Right lobe of liver (tissue), 6 donors: ENCODE measurements around the gene SPOCK1. TPM values are rescaled to one million over a fixed set of nuclear protein-coding genes. Genes with fewer than 3 reads are reported as not detected.

Experiments used
- ATAC-seq, 4 donors: fragments of 200-7000 bp; cut with Tn5 transposase; one replicate each; pipeline ENCODE4 v1.9.1; 2020; ENCODE audit warnings: mild to moderate bottlenecking in 4 of 4, moderate library complexity in 4 of 4
- DNase-seq, 3 donors: peaks; one replicate each; pipeline ENCODE4 v3.0.0-alpha.2; 2020
- H3K27ac ChIP-seq, 3 donors: fragments of 200-600 bp; one replicate each; pipeline ENCODE4 v1.8.0; 2022
- H3K27me3 ChIP-seq, 2 donors: fragments of 200-600 bp; one replicate each; pipeline ENCODE4 v1.8.0; 2022
- H3K36me3 ChIP-seq, 4 donors: fragments of 200-600 bp; sonication (generic) in 1 of 4; one replicate each; pipeline versions ENCODE4 v1.5.1 to v1.8.0; 2017 to 2022; ENCODE audit warnings: control low read depth in 1 of 4
- H3K4me1 ChIP-seq, 4 donors: fragments of 200-600 bp; sonication (generic) in 1 of 4; one replicate each; pipeline versions ENCODE4 v1.5.1 to v1.8.0; 2017 to 2022; ENCODE audit warnings: control low read depth in 1 of 4
- H3K4me3 ChIP-seq, 3 donors: fragments of 200-600 bp; one replicate each; pipeline ENCODE4 v1.8.0; 2022
- H3K9me3 ChIP-seq, 4 donors: fragments of 200-600 bp; sonication (generic) in 1 of 4; one replicate each; pipeline versions ENCODE4 v1.5.1 to v1.8.0; 2017 to 2022; ENCODE audit warnings: control low read depth in 1 of 4
- CTCF ChIP-seq, 4 donors: fragments of 200-600 bp in 3 of 4; fragments of 450-650 bp in 1 of 4; IDR thresholded peaks; one replicate each; pipeline versions ENCODE4 v1.5.1 to v1.8.0; 2016 to 2022; ENCODE audit warnings: antibody characterized with exemption in 4 of 4, mild to moderate bottlenecking in 2 of 4
- POLR2A ChIP-seq: fragments of 450-650 bp; IDR thresholded peaks from one replicate; pipeline ENCODE4 v1.6.1; 2017; ENCODE audit warnings: antibody characterized with exemption, mild to moderate bottlenecking
- WGBS: methylation state at CpG from one replicate; pipeline ENCODE4 v1.1.6; 2018; ENCODE audit warnings: low coverage, low lambda C conversion rate; ENCODE audit not compliant: insufficient coverage; ENCODE audit errors: missing lambda C conversion rate; 5-methylcytosine and 5-hydroxymethylcytosine counted together
- intact Hi-C, 2 donors: fragments of 100-400 bp; cut with DNase I; formaldehyde crosslinking; loops; one replicate each; pipeline versions ENCODE4 v1.11.2 to v1.14.1; 2022
- total RNA-seq, 6 experiments: library from RNA; depleted of rRNA in 2 of 6; stranded (reverse); fragments of >200 nt in 2 of 6; fragmentation: NEBNext Ultra II Directional in 3 of 6; extraction: Animal tissue kit (Norgen Biotek cat#: 25700) in 3 of 6; gene quantifications; one replicate each; pipeline versions ENCODE4 v1.1.0 to v1.2.4, GENCODE V29; 2016 to 2023
- donor health status: DM: no; HTN: yes; CAD: no.
- donor health status: DM: no; HTN: no; CAD: no.
- donor health status: DM: no; HTN: no; CAD: no.
- donor health status: DM: no; HTN: yes; CAD: no.
- donor health status: DM: no; HTN: yes; CAD: no.

Gene SPOCK1
- total RNA-seq, 6 experiments from 2014 or later, result 0.06 to 0.86 (median 0.15) TPM; not detected in 1

GRCh38 chr5:137407090-137407489, 92.0 kb downstream of the SPOCK1 start:
- no peaks in the 10 kb centered on the region for H3K4me1 ChIP-seq
- no peaks in the 10 kb centered on the region for H3K27me3 ChIP-seq
- DNase-seq, result no peak
- intact Hi-C loops, result no loop called here
- H3K27ac ChIP-seq, result no peak overlapping the region
- H3K36me3 ChIP-seq, result no peaks in the 10 kb centered on the region
- TF ChIP-seq CTCF (IDR thresholded peaks at IDR 0.05), result no peak
- TF ChIP-seq POLR2A, result no peak
- no peaks in the 10 kb centered on the region for H3K9me3 ChIP-seq
- no peak for ATAC-seq
- WGBS, result 31% methylated on average over 2 of the region's 2 CpGs
- H3K4me3 ChIP-seq, result no peak overlapping the region

- no peak overlapping the region for H3K27ac ChIP-seq
- TF ChIP-seq CTCF (IDR thresholded peaks at IDR 0.05) (no peak), POLR2A (no peak)
- no peaks in the 10 kb centered on the region for H3K9me3 ChIP-seq
- no peak for DNase-seq
- no peaks in the 10 kb centered on the region for H3K36me3 ChIP-seq
- 49% methylated on average over 5 of the region's 10 CpGs for WGBS
- no peaks in the 10 kb centered on the region for H3K27me3 ChIP-seq
- intact Hi-C loops, result no loop called here
- no peak for ATAC-seq
- H3K4me3 ChIP-seq, result no peak overlapping the region
- H3K4me1 ChIP-seq, result no peaks in the 10 kb centered on the region
These were observed 93.7 kb downstream of the SPOCK1 start for GRCh38 chr5:137405393-137405792.

GRCh38 chr5:137403869-137404268, 95.3 kb downstream of the SPOCK1 start:
- TF ChIP-seq CTCF (IDR thresholded peaks at IDR 0.05) (no peak), POLR2A (no peak)
- no peak for ATAC-seq
- Histone ChIP-seq H3K9me3 (no peaks in the 10 kb centered on the region), H3K36me3 (no peaks in the 10 kb centered on the region), H3K4me3 (no peak overlapping the region), H3K27me3 (no peaks in the 10 kb centered on the region), H3K27ac (no peak overlapping the region), H3K4me1 (no peaks in the 10 kb centered on the region)
- 51% methylated on average over 5 of the region's 8 CpGs for WGBS
- intact Hi-C loops, result no loop called here
- no peak for DNase-seq

- H3K27me3 ChIP-seq, result no peaks in the 10 kb centered on the region
- no peak overlapping the region for H3K27ac ChIP-seq
- ATAC-seq, result no peak
- whole genome bisulfite sequencing, result 54% methylated on average over 5 of the region's 5 CpGs
- no peak overlapping the region for H3K4me3 ChIP-seq
- H3K36me3 ChIP-seq, result no peaks in the 10 kb centered on the region
- intact Hi-C loops, result no loop called here
- no peak for TF ChIP-seq CTCF (IDR thresholded peaks at IDR 0.05)
- no peak for TF ChIP-seq POLR2A
- DNase-seq, result no peak
- no peaks in the 10 kb centered on the region for H3K9me3 ChIP-seq
- H3K4me1 ChIP-seq, result no peaks in the 10 kb centered on the region
These were observed 96.5 kb downstream of the SPOCK1 start for GRCh38 chr5:137402436-137403187.
